HG02763 (cell line): ENCODE data around the gene IKZF5.
A peak's percentile ranks its signal among the peaks of the same experiment; 100 is the strongest.

Source experiments
- ATAC-seq: cut with Tn5 transposase; IDR thresholded peaks from one replicate; pipeline ENCODE4 v1.9.1; 2021; ENCODE audit warnings: mild to moderate bottlenecking, moderate library complexity; ENCODE audit not compliant: unreplicated experiment

IKZF5 gene, protein sequence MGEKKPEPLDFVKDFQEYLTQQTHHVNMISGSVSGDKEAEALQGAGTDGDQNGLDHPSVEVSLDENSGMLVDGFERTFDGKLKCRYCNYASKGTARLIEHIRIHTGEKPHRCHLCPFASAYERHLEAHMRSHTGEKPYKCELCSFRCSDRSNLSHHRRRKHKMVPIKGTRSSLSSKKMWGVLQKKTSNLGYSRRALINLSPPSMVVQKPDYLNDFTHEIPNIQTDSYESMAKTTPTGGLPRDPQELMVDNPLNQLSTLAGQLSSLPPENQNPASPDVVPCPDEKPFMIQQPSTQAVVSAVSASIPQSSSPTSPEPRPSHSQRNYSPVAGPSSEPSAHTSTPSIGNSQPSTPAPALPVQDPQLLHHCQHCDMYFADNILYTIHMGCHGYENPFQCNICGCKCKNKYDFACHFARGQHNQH

GRCh38 chr10:123008355-123009104 lies at the start of gene IKZF5, which contains the start of gene ACADSB:
Gene IKZF5 (minus strand): TSS chr10:123008795. CDS start chr10:122998625, 10,170 bp downstream.
Gene ACADSB (plus strand): TSS chr10:123009006. CDS start chr10:123009030, 24 bp downstream.
- peak; percentile 83 for ATAC-seq

GRCh38 chr10:123057968-123058367 lies 49.4 kb upstream of the IKZF5 start:
- ATAC-seq = no peak

- ATAC-seq = no peak
Measured at GRCh38 chr10:123045961-123046731, 37.6 kb upstream of the IKZF5 start.

DNA sequence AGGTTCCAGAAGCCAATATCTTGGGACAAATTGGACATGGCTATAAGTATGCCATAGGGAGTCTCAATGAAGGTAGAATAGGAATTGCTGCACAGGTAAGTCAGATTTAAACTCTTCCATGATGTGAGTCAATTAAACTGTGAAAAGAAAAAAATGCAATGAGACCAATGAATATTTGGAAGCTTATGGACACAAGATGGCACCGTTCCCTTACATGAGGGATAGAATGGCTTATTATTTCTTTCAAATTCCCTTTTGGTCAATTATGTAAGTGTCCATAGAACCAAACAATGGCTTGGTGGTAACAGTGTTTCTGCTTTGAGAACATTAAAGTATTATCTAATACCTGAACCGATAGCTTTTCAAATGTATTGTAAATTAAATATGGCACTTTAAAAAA lies 35.8 kb upstream of the IKZF5 start:
- ATAC-seq = no peak

- ATAC-seq = peak; percentile 59
Measured at GRCh38 chr10:123043409-123043925, 34.9 kb upstream of the IKZF5 start.

DNA sequence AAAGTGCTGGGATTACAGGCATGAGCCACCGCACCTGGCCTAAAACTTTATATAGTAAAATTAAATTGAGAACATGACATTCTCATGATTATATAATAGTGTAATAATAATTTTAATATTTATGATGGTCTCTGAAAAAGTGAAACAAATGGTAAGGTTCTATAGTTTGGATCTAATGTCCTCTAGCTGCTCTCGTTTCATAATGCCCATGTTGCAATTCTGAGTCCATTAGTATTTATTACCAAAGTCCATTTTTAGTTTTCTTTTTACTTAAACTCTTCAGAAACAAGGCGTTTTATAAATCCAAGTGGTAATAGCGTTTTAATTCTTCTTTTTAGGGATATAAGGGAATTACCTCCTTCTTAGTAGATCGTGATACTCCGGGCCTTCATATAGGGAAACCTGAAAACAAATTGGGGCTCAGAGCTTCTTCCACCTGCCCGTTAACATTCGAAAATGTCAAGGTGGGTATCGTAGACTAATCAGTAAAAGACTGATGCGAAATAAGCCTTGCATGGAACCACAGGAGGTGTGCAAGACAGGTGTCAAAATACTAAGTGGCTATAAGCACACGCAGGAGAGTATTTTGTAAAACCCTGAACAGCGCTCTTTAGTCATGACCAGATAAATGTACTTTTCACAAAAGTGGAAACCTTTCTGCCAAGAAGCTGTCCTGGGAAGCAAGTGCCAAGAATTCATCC lies 34.3 kb upstream of the IKZF5 start:
- no peak for ATAC-seq

DNA sequence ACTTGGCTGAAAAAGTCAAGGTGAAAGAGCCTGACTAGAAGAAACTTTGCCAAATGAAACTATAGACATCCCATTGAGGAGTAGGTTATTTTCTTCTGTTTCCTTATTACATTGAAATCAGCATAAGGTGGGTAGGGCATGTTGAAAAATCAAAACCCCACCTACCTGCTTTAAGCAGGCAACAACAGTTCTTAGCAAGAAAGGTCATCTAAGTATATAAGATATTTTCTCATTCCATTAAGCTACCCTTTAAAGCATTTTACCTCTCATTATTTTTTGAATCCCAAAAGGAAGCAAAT lies 31.0 kb upstream of the IKZF5 start:
- ATAC-seq = no peak

DNA sequence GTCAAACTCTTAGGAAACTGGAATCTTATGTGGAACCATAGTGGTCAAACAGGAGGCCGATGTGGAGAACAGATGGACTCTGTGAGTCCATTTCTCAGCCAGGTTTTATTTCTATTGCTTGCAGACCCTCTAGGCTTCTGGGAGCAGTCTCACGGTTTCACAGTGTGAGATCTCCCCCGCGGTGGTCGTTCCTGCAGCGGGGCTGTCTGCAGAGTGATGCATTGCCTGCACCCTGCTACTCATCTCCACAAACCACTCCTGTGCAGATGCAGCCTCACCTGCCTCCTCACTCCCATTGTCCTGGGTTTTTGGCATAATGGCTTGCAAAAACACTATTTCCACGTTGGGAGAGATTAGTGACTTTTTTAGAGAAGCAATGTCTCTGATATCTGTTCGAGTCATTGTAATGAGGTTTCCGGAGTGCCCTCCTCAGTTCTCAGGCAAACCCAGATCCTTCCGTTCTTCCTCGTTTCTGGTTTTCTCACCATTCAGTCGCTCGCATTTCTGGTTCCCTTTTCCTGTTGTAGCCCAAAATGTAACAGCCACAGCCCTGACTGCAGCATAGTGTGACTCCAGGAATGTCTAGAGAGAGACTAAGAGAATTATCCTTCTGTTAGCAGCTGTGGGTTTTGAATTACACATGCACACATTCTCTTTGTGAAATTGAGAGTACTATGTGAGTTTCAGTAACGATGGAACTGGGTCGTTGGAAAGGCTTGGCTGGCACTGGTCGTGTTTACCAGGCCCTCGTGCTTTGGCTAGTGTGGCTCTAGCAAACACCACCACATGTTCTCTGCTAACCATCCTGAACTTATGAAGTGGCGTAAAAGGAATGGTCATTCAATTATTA lies 30.4 kb upstream of the IKZF5 start:
- no peak for ATAC-seq

- ATAC-seq = no peak
Measured at GRCh38 chr10:123035467-123036086, 27.0 kb upstream of the IKZF5 start.

DNA sequence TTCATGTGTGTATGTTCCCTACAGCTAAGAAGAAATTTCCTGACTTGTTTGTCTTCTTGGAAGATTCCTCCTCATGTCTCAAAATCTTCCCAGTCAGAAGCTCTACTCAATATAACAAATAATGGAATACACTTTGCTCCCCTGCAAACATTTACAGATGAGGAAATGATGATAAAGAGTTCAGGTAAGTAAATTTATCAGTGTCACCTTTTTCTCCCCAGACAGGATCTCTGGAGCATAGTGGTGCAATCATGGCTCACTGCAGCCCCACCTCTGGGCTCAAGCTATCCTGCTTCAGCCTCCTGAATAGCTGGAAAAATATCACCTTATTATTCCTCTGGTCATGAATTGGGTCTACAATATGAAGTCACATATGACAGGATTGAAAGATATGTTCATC lies 25.7 kb upstream of the IKZF5 start:
- ATAC-seq = no peak

GRCh38 chr10:123031124-123031523 lies 22.5 kb upstream of the IKZF5 start:
- ATAC-seq = no peak

DNA sequence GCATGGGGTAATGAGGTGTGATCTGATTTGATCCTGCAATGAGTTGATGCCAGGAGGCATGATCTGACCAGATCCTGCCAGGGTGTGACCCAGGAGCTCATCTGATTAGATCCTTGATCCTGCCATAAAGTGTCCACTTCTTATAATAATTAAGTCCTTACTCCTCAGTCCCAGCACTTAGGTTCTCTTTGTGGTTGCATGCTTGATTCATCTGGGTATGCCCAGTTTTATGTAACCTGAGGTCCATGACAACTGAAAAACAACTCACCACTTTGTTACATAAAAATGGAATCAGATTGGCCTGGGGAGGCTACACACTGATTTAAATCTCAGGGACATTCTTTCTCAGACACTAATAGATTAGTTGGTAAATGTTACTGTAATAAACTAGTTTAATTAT lies 19.3 kb upstream of the IKZF5 start:
- ATAC-seq = no peak

DNA sequence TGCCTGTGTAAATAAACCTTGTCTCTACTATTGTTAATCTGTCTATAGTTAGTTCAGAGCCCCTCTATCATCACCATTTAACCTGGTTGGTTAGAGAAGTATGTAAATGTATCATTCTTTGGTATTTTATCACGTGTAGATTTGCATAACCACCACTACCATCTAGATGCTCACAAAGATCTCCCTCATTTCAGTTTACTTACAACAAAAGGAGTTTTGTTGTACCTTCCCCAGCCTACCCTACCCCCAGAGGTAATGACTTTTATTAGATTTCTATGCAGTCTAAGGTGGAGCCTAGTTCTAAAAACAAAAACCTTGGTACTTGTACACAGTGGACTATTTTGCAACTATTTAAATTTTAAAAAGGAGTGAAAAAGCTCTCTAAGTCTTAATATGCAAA lies 17.7 kb upstream of the IKZF5 start:
- no peak for ATAC-seq

GRCh38 chr10:123024540-123024939 lies 15.9 kb upstream of the IKZF5 start:
- ATAC-seq = no peak

DNA sequence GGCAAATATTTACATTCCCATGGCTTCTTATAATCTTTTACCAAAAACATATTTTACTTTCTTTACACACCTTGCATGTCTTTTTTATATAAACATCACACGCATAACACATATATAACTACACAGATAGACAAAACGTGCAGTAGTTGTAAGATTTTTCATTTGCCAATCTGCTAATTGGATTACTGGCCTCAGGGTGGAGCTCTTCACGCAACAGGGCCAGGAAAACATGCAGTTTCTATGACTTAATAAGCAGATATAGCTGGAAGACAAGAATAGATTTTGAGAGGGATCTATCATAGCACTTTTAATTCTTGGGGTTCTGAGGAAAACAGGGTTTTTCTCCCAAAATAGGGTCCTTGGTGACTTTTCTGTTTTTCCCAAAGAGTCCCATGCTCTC lies 12.9 kb upstream of the IKZF5 start:
- no peak for ATAC-seq

DNA sequence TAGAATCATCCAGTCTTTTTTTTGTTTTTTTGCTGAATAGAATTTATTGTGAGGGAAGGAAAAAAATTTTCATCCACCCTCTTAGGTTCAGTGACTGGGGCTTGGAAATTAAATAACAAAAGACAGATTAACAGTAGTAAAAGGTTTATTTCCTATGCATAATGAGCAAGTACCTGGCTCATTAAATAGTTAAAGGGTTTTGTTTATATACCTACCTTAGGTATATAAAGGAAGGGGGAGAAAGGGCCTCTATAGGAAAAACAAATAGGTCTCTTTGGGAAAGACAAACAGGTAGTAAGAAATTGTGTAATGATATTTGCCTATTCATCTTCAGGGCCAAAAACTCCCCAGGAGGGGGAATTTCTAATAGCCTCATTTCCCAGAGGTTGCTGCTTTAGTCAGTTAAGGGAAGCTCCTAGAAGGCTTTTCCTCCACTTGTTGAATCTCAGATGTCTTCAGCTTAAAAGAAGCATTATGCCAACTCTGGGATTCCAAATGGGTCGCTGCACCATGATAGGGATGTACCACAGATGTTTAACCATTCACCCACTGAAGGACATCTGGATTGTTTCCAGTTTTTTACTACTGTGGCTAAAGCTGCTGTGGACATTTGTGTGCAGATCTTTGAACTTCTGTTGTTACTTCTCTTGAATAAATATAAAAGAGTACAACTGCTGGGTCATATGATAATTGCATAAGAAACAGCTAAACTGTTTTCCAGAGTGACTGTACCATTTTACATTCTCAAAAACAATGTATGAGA lies 11.5 kb upstream of the IKZF5 start:
- ATAC-seq = no peak

GRCh38 chr10:123019264-123019663 lies 10.7 kb upstream of the IKZF5 start:
- no peak for ATAC-seq

DNA sequence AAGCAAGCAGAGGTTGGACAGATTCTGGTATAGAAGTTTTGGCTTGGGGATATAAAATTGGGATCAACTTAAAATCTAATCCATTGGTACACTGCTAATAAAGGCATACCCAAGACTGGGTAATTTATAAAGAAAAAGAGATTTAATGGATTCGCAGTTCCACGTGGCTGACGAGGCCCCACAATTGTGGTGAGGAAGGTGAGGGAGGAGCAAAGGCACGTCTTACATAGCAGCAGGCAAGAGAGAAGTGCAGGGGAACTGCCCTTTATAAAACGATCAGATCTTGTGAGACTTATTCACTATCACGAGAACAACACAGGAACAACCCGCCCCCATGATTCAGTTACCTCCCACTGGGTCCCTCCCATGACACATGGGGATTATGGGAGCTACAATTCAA lies 9.9 kb upstream of the IKZF5 start:
- ATAC-seq = no peak
